Non-pigmented ciliary epithelial cell (primary cell): ENCODE results near the gene METTL25.
A peak's percentile ranks its signal among the peaks of the same experiment; 100 is the strongest.

Experiments used
- DNase-seq: peaks from one replicate; pipeline ENCODE4 v3.0.0-alpha.2; 2010; ENCODE audit warnings: low read depth

The METTL25 gene

DNA sequence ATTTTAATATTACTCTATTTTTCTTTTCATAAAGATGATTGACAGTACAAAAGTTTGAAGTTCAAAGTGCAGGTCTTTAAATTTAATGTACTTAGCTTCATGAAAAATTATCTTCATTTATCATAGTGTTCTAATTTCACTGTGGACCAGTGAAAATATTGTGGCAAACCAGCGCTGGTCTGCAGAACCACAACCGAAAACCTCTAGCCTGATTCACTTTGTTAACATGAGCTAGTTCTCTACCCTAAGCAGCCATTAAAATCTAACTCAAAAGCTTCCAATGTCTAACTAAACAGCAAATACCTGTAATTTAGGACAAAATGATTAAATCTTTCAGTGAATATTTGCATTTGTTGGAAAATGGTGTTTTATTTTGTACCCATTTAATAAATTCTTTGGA is 167.3 kb downstream of the METTL25 start:
- no peak for DNase-seq

DNA sequence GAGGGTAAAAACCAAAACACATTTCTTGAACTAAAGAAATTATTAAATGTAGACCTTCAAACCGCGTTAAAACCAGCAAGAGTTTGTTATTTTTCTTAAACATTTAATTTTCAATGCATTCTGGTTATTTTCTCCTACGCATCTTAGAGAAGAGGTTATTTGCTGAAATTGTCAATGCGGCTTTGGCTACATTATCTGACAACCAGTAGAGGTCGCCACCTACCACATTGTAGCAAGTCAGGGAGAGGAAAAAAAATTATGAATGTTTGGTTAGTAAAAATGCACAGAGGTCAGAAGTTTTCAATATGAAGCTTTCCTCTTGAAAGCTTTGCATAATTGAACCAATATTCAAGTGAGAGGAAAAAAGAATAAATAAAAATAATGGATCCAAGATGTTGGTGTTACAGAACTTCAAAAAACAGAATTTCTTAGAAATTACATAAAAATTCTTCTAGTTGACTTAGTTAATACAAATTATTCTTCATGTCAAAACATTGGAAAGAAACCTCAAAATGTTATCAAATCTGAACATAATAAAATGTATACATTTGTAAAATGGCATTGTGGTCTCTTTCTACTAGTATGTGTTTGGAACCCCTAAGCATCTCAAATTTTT is 168.9 kb downstream of the METTL25 start:
- peak; percentile 28 for DNase-seq
